A549 (cell line): ENCODE results near the gene KLF6. TPM values are rescaled to one million over a fixed set of nuclear protein-coding genes. Genes with fewer than 3 reads are reported as not detected.

Source experiments
- ATAC-seq, 2 experiments: fragments of 200-7000 bp in 1 of 2; fragments of >200 bp in 1 of 2; cut with Nextera tagmentation in 1 of 2; cut with Tn5 transposase in 1 of 2; 3 replicates each; pipeline versions ENCODE4 v1.8.0 to v1.9.1; 2018 to 2020; ENCODE audit warnings: mild to moderate bottlenecking in 1 of 2, moderate library complexity in 1 of 2
- CTCF ChIA-PET: fragments of 300-600 bp; sonication (Branson Sonifier 250); formaldehyde crosslinking; extraction: SDS; loops from one replicate; lab custom pipeline; 2021; ENCODE audit warnings: antibody characterized with exemption, inconsistent platforms; lab: Yijun Ruan, JAX
- POLR2A ChIA-PET: fragments of 350-600 bp; formaldehyde crosslinking; extraction: SDS; loops from one replicate; lab custom pipeline; 2021; ENCODE audit warnings: antibody characterized with exemption, inconsistent platforms; lab: Yijun Ruan, JAX
- DNase-seq, 2 experiments: peaks; one replicate each; pipeline versions ENCODE4 v3.0.0 to v3.0.0-alpha.2; 2011 to 2016; ENCODE audit warnings: low read depth in 1 of 2, low spot score in 1 of 2
- FAIRE-seq: peaks from 2 replicates; lab custom pipeline; 2011; peaks lifted over from hg19 to GRCh38; lab: Jason Lieb, UNC
- H3K27ac ChIP-seq, 2 experiments: fragments of >200 bp; sonication (Bioruptor Twin); formaldehyde crosslinking; 3 replicates each; pipeline ENCODE4 v1.5.1; 2016 to 2017
- H3K4me1 ChIP-seq: fragments of >200 bp; sonication (Bioruptor Twin); formaldehyde crosslinking; 3 replicates; pipeline ENCODE4 v1.6.1; 2016
- H3K4me2 ChIP-seq: fragments of >200 bp; sonication (Bioruptor Twin); formaldehyde crosslinking; 3 replicates; pipeline ENCODE4 v1.6.1; 2016
- H3K4me3 ChIP-seq: fragments of >200 bp; sonication (Bioruptor Twin); formaldehyde crosslinking; 3 replicates; pipeline ENCODE4 v1.5.1; 2016
- H3K9me3 ChIP-seq: fragments of >200 bp; sonication (Bioruptor Twin); formaldehyde crosslinking; 3 replicates; pipeline ENCODE4 v1.6.1; 2016
- BHLHE40 ChIP-seq: IDR thresholded peaks from 2 replicates; pipeline ENCODE4 v1.6.1; 2012; ENCODE audit warnings: low read depth, low read length, inconsistent platforms
- CBX2 ChIP-seq: fragments of 200-600 bp; sonication (generic); IDR thresholded peaks from 2 replicates; pipeline ENCODE4 v1.6.1; 2016; ENCODE audit warnings: low read depth, mild to moderate bottlenecking, borderline replicate concordance
- CHD4 ChIP-seq: fragments of 200-600 bp; sonication (generic); IDR thresholded peaks from 2 replicates; pipeline ENCODE4 v1.6.1; 2016; ENCODE audit warnings: antibody characterized with exemption, mild to moderate bottlenecking, borderline replicate concordance
- CTCF ChIP-seq: fragments of >200 bp; sonication (Bioruptor Twin); formaldehyde crosslinking; IDR thresholded peaks from 3 replicates; pipeline ENCODE4 v1.5.1; 2016
- E2F6 ChIP-seq: IDR thresholded peaks from 2 replicates; pipeline ENCODE4 v1.6.1; 2012; ENCODE audit warnings: low read depth, borderline replicate concordance
- EHF ChIP-seq: fragments of 250-450 bp; sonication (Bioruptor Pico); IDR thresholded peaks from 2 replicates; pipeline ENCODE4 v1.5.0; 2020; ENCODE audit warnings: mild to moderate bottlenecking
- ESRRA ChIP-seq: fragments of 150-350 bp; IDR thresholded peaks from 2 replicates; pipeline ENCODE4 v1.6.1; 2014; ENCODE audit warnings: mild to moderate bottlenecking, low read length, borderline replicate concordance
- FOSL2 ChIP-seq, 2 experiments: fragments of 450-650 bp in 1 of 2; fragments of >200 bp in 1 of 2; sonication (Bioruptor Twin) in 1 of 2; formaldehyde crosslinking; IDR thresholded peaks; 2 replicates each; pipeline versions ENCODE4 v1.5.0 to v1.6.1; 2016 to 2020; ENCODE audit warnings: mild to moderate bottlenecking in 1 of 2, moderate library complexity in 1 of 2
- GATA3 ChIP-seq: IDR thresholded peaks from 2 replicates; pipeline ENCODE4 v1.6.1; 2012; ENCODE audit warnings: borderline replicate concordance
- HDAC2 ChIP-seq: fragments of 200-600 bp; sonication (generic); IDR thresholded peaks from 2 replicates; pipeline ENCODE4 v1.6.1; 2016
- HMGXB4 ChIP-seq: fragments of 250-450 bp; sonication (Bioruptor Pico); IDR thresholded peaks from 2 replicates; pipeline ENCODE4 v1.5.0; 2021; ENCODE audit warnings: mild to moderate bottlenecking, moderate library complexity, borderline replicate concordance
- HOXB5 ChIP-seq: fragments of 250-450 bp; sonication (Bioruptor Pico); IDR thresholded peaks from 2 replicates; pipeline ENCODE4 v1.5.0; 2020; ENCODE audit warnings: mild to moderate bottlenecking, moderate library complexity
- JUNB ChIP-seq: fragments of >200 bp; sonication (Bioruptor Twin); formaldehyde crosslinking; IDR thresholded peaks from 2 replicates; pipeline ENCODE4 v1.6.1; 2016
- MAFK ChIP-seq: fragments of 450-650 bp; IDR thresholded peaks from 2 replicates; pipeline ENCODE4 v1.6.1; 2014; ENCODE audit not compliant: partially characterized antibody
- MAZ ChIP-seq: fragments of 150-350 bp; IDR thresholded peaks from 2 replicates; pipeline ENCODE4 v1.6.1; 2014; ENCODE audit warnings: antibody characterized with exemption, low read depth, low read length, borderline replicate concordance
- NFE2L2 ChIP-seq: fragments of 150-350 bp; conservative IDR thresholded peaks from 2 replicates; pipeline ENCODE4 v1.6.1; 2014; ENCODE audit warnings: low read length
- NPAS2 ChIP-seq: fragments of 250-450 bp; sonication (Bioruptor Pico); IDR thresholded peaks from 2 replicates; pipeline ENCODE4 v1.8.0; 2022; ENCODE audit warnings: mild to moderate bottlenecking, moderate library complexity, borderline replicate concordance
- RFX5 ChIP-seq: fragments of 450-650 bp; IDR thresholded peaks from 2 replicates; pipeline ENCODE4 v1.7.1; 2014; ENCODE audit warnings: antibody characterized with exemption, mild to moderate bottlenecking, moderate library complexity
- RNF2 ChIP-seq: fragments of 200-600 bp; sonication (generic); IDR thresholded peaks from 2 replicates; pipeline ENCODE4 v1.6.1; 2016; ENCODE audit warnings: low read depth, mild to moderate bottlenecking, antibody characterized with exemption, moderate library complexity, borderline replicate concordance
- SMC3 ChIP-seq: fragments of >200 bp; sonication (Bioruptor Twin); formaldehyde crosslinking; IDR thresholded peaks from 3 replicates; pipeline ENCODE4 v1.6.1; 2018; ENCODE audit warnings: inconsistent platforms
- ZSCAN20 ChIP-seq: fragments of 250-450 bp; sonication (Bioruptor Pico); IDR thresholded peaks from 2 replicates; pipeline ENCODE4 v1.8.0; 2022; ENCODE audit warnings: mild to moderate bottlenecking, moderate library complexity
- WGBS: methylation state at CpG from one replicate; pipeline ENCODE4 v1.1.6; 2017; ENCODE audit errors: missing lambda C conversion rate; 5-methylcytosine and 5-hydroxymethylcytosine counted together
- polyA plus RNA-seq, 4 experiments: library from polyadenylated mRNA; depleted of rRNA in 3 of 4; stranded (reverse); fragments of >200 nt; fragmentation: RNase III in 1 of 4; extraction: RNeasy Plus Mini Kit Qiagen cat#74134 plus additional on column Dnase treatment in 1 of 4; gene quantifications; 2 replicates in 3 of 4; 3 replicates in 1 of 4; pipeline ENCODE4 v1.2.3, GENCODE V29; 2011 to 2017
- TF ChIP-seq, protein P1 (sequence below): IDR thresholded peaks from 2 replicates; pipeline ENCODE4 v1.6.1; 2012

The KLF6 gene
- polyA plus RNA-seq, 2 of the 4 experiments (the other 2 are of a cell fraction): 31.9 to 86.8 TPM

DNA sequence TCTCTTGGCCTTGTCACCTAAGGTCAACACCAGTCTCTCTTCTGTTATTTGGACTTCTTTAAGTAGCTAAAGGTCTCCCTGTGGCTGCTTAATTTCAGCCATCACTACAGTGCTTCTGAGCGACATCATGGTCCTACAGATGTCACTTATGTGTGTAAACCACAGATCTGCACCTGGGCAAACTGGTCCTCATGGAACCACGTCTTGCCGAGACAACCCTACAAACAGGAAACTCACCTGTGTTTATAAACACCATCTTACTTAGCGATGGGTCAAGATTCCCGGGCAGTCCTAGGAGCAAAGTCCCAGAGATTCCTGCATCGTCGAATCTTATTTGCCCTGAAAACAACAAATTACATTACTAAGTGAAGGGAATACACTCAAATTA lies 27.8 kb downstream of the KLF6 start (continued):
- no peak for TF ChIP-seq GATA3
- TF ChIP-seq CBX2: no peak
- no peak for TF ChIP-seq EHF
- TF ChIP-seq ZSCAN20 (CRISPR knock-in tag): no peak

- POLR2A ChIA-PET: interaction anchor here (1.5 to 2.8 kb wide), 2 partner anchors 20 to 29 kb away, joined by 5 to 16 read pairs; partner anchors contain the start of gene KLF6
- H3K4me1 ChIP-seq: peaks cover 33% of the 10 kb centered on the region
- WGBS: 91% methylated on average over 5 of the region's 5 CpGs
- no peak for DNase-seq
- H3K4me3 ChIP-seq: no peak overlapping the region
- no peak for FAIRE-seq
- ATAC-seq: no peak
- CTCF ChIA-PET: no interaction called here
- H3K9me3 ChIP-seq: no peaks in the 10 kb centered on the region
- peak overlapping the region; percentile 59 to 70; a peak in 4 of 6 replicates for H3K27ac ChIP-seq
- TF ChIP-seq JUNB: no peak
- TF ChIP-seq MAFK: no peak
- no peak for TF ChIP-seq HOXB5 (CRISPR knock-in tag)
- TF ChIP-seq, all 56 proteins: peak for 0
- H3K4me2 ChIP-seq: no peak overlapping the region
These were observed 28.7 kb downstream of the KLF6 start for GRCh38 chr10:3756360-3756740.

- DNase-seq (peak in 1 of 2 experiments; percentile 29), ATAC-seq (peak; percentile 21 to 49; a peak in 4 of 6 replicates), FAIRE-seq (no peak)
- whole genome bisulfite sequencing: 73% methylated on average over 14 of the region's 14 CpGs
- Histone ChIP-seq H3K4me3 (no peak overlapping the region), H3K4me2 (peak overlapping the region; percentile 51), H3K9me3 (no peaks in the 10 kb centered on the region), H3K27ac (peak overlapping the region; percentile 59 to 70; a peak in 5 of 6 replicates), H3K4me1 (peaks cover 31% of the 10 kb centered on the region)
- ChIA-PET CTCF (interaction anchor here (0.9 to 1.3 kb wide), 4 partner anchors 8 to 515 kb away, joined by 3 to 4 read pairs (median 3); no protein-coding TSS in a partner anchor), POLR2A (interaction anchor here (0.6 to 2.8 kb wide), 5 partner anchors 8 to 589 kb away, joined by 3 to 16 read pairs (median 5); partner anchors contain the start of gene KLF6)
- TF ChIP-seq SMC3: no peak
- TF ChIP-seq FOSL2 (IDR thresholded peaks at IDR 0.05): no peak
- TF ChIP-seq FOSL2 (CRISPR knock-in tag; IDR thresholded peaks at IDR 0.05): peak; percentile 23; the same call in 1 of the 2 replicates
These were observed 29.3 kb downstream of the KLF6 start for GRCh38 chr10:3755440-3756359.

GRCh38 chr10:3754727-3755439 lies 30.1 kb downstream of the KLF6 start:
- H3K4me2 ChIP-seq: peak overlapping the region; percentile 51
- CTCF ChIA-PET: interaction anchor here (0.9 to 1.4 kb wide), 5 partner anchors 9 to 515 kb away, joined by 3 to 4 read pairs (median 3); no protein-coding TSS in a partner anchor
- H3K27ac ChIP-seq: peak overlapping the region; percentile 59 to 70
- POLR2A ChIA-PET: interaction anchor here (0.6 to 2.8 kb wide), 5 partner anchors 9 to 589 kb away, joined by 3 to 16 read pairs (median 5); partner anchors contain the start of gene KLF6
- ATAC-seq (peak; percentile 91 to 97), DNase-seq (peak; percentile 72 to 84), FAIRE-seq (peak; percentile 61)
- WGBS: 3% methylated on average over 9 of the region's 9 CpGs
- no peak overlapping the region for H3K4me3 ChIP-seq
- no peaks in the 10 kb centered on the region for H3K9me3 ChIP-seq
- peaks cover 31% of the 10 kb centered on the region for H3K4me1 ChIP-seq
- TF ChIP-seq ESRRA (no peak), E2F6 (no peak), HOXB5 (CRISPR knock-in tag) (no peak), NPAS2 (CRISPR knock-in tag) (no peak), NFE2L2 (no peak), MAZ (no peak), CHD4 (no peak), SMC3 (peak; percentile 27; the same call in 1 of the 3 replicates), CTCF (no peak), EHF (no peak), HDAC2 (no peak), HMGXB4 (CRISPR knock-in tag) (no peak), CBX2 (no peak), FOSL2 (IDR thresholded peaks at IDR 0.05) (peak; percentile 89), FOSL2 (CRISPR knock-in tag; IDR thresholded peaks at IDR 0.05) (peak; percentile 88), RNF2 (no peak), RFX5 (no peak), BHLHE40 (no peak)
- TF ChIP-seq, protein P1, sequence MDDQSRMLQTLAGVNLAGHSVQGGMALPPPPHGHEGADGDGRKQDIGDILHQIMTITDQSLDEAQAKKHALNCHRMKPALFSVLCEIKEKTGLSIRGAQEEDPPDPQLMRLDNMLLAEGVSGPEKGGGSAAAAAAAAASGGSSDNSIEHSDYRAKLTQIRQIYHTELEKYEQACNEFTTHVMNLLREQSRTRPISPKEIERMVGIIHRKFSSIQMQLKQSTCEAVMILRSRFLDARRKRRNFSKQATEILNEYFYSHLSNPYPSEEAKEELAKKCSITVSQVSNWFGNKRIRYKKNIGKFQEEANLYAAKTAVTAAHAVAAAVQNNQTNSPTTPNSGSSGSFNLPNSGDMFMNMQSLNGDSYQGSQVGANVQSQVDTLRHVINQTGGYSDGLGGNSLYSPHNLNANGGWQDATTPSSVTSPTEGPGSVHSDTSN: no peak
